Testis (tissue), 2 donors: Measurements from ENCODE around the gene ZNF763.
A peak's percentile ranks its signal among the peaks of the same experiment; 100 is the strongest.

ENCODE experiments used
- CTCF ChIP-seq, 3 experiments: fragments of 450-650 bp in 2 of 3; fragments of 200-600 bp in 1 of 3; sonication (generic) in 1 of 3; IDR thresholded peaks; one replicate each; pipeline ENCODE4 v1.5.1; 2016 to 2019; ENCODE audit warnings: antibody characterized with exemption in 3 of 3, mild to moderate bottlenecking in 2 of 3, moderate library complexity in 1 of 3
- POLR2A ChIP-seq: fragments of 450-650 bp; IDR thresholded peaks from one replicate; pipeline ENCODE4 v1.6.1; 2017; ENCODE audit warnings: antibody characterized with exemption, mild to moderate bottlenecking, moderate library complexity

GRCh38 chr19:11964496-11964857 lies 363 bp upstream of the ZNF763 start:
- TF ChIP-seq CTCF (IDR thresholded peaks at IDR 0.05) (peak in 1 of 3 experiments; percentile 13), POLR2A (no peak)
